Measurements from ENCODE around the gene LHCGR.
"Not testable (repeated sequence)": the region's sequence is repeated elsewhere in the genome, so short reads cannot be mapped to it uniquely, and the experiment has no call there.

Gene LHCGR

DNA sequence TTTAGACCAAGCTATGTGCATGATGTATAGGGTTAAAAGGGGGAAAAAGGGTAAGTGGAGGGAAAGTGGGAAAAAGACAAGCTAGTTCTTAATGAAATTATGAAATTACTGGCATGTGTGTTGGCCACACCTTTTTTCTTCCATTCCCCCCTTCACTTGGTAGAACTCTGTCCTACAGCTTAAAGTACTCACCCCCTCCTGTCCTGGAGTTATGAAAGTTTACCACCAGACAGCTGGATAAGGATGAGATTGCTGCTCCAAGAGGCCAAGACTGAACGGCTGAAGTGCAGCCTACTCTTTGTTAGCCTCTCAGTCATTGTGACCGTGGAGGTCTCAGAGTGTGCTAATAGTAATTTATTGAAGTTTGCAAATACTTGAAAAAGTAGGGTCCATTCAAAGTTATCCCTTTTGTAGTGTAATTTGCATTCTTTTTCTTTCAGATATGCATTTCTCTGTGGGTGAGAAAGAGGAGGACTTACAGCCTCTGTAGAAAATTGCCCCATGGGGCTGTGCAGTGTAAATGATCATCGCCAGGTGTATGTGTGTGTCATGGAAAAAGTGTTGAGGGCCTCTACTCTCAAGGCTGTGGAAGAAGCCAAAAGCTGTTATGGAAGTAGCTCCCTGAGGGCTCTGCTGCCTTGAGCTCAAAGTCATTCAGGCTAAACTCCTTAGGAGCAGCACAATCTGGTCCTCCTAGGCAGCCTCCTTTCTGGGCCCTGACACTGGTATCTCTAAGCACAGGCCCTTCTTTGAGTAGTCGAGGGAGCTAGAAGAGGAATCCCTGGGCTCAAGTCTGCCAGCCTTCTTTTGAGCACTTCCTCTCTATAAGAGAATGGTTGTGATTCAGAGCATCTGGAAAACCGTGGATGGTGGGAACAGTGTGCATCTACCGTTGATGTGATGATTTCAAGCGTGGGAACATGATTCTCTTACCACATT is 46.2 kb downstream of the LHCGR start:
- DNase-seq (ENCODE audit: low read depth in 2 of 2) = no peak

DNA sequence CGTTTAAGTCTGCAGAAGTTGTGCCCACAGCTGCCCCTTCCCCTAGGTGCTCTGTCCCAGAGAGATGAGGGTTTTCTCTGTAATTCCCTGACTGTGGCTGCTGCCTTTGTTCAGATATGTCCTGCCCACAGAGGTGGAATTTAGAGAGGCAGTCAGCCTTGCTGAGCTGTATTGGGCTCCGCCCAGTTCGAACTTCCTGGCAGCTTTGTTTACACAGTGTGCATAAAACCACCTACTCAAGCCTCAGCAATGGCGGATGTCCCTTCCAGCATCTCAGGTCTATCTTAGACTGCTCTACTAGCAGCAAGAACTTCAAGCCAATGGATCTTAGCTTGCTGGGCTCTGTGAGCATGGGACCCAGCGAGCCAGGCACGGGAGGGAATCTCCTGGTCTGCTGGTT is 48.1 kb downstream of the LHCGR start:
- DNase-seq (ENCODE audit: low read depth in 2 of 2) = no peak

DNA sequence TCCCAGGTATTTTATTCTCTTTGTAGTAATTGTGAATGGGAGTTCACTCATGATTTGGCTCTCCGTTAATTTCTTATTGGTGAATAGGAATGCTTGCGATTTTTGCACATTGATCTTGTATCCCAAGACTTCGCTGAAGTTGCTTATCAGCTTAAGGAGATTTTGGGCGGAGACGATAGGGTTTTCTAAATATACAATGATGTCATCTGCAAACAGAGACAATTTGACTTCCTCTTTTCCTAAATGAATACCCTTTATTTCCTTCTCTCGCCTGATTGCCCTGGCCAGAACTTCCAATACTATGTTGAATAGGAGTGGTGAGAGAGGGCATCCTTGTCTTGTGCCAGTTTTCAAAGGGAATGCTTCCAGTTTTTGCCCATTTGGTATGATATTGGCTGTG is 51.9 kb downstream of the LHCGR start:
- not testable (repeated sequence) for DNase-seq (ENCODE audit: low read depth in 2 of 2)

DNA sequence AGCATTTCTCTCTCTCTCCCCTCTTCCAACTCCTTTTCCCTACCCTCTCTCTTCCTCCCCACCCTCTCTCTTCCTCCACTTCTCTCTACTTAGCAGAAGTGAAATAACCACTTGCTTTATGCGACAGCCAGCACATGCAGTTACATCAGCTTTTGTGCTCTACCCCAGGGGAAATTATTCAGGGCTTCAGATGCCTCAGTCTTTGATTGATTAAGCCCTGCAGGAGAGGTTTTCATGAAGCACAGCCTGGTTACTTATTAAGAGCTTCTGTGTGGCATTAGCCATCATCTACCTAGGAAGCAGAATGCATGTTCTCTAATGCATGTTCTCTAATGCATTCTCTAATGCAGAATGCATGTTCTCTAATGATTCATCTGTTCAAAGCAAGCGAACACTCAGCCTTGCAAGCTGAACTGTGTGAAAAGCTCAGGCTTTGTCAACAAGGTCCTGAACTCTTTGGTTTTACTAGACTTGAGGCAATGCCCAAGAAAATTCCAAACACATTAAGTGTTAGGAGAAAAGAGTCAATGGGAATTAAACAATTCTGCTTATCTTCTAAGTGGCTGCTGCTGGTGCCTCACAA is 56.1 kb downstream of the LHCGR start:
- DNase-seq (ENCODE audit: low read depth in 2 of 2) = no peak

DNA sequence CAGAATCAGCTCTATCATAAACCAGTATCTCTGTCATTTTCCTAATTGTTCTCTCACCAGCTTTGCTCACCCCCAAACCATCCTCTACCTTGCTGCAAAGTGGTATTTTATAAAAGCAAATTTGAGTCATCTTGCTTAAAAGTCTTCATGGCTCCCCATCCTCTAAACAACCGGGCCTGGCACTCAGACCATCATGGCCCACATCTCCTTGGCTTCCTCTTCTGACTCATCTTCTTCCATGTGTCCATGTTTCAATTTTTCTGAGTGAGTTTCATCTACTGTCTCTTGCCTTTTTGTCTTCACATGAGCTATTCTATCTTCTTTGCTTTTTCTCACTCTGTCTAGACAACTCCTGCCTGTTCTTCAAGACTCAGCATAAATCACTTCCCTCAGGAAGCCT is 58.6 kb downstream of the LHCGR start:
- no peak for DNase-seq (ENCODE audit: low read depth in 2 of 2)

DNA sequence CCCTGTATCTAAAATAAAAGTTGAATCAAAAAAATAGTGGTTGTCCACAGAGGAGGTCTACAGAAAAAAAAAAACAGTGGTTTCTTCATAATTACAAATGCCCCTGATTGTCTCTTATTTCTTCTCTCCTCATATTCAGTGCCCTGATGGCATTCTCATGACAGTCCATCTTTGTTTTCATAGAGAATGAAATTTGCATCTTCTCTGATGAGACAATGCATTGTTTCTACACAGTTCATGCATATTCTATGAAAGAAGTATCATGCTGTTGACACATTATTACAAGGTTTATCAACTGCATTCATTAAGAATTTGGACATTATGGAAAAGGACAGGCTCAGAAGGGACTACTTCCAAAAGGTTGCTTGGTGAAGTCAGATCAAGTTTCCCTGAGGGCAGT is 59.5 kb downstream of the LHCGR start:
- DNase-seq (ENCODE audit: low read depth in 2 of 2) = no peak

DNA sequence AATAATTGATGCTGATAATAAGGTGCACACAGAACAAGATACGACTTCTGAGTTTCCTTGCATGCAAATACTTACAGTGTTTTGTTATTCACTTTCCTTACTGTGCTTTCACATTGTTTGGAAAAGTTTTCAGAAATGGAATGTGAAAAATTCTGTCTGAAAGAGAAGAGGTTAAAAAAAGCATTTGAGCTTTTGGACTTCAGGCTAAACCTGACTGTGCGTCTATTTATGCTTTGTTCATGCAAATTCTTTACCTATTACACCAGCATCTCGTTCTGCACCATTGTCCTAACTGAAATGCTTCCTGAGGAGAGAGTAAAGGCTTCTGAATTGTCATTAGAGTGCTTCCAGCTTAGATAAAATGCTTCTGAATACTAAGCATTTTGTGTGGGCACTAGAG is 61.4 kb downstream of the LHCGR start:
- DNase-seq (ENCODE audit: low read depth in 2 of 2) = no peak

DNA sequence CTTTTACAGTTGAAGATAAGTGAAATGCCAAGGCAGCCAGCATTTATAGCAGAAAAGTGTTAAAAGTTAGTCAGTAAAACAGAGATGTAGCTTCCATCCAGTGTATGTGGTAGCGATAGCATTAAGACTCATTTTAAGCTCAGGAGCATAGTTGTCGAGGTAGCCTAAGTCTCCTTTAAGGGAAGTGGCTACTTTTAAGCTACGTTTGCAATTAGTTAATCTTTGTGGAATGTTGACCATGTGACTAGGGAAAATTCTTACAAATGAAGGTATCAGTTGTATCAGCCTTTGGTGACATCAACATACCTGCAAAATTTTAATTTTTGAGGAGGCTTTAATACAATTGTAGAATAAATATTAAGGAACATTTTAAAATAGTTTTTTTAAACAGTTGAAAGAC is 61.9 kb downstream of the LHCGR start:
- no peak for DNase-seq (ENCODE audit: low read depth in 2 of 2)

DNA sequence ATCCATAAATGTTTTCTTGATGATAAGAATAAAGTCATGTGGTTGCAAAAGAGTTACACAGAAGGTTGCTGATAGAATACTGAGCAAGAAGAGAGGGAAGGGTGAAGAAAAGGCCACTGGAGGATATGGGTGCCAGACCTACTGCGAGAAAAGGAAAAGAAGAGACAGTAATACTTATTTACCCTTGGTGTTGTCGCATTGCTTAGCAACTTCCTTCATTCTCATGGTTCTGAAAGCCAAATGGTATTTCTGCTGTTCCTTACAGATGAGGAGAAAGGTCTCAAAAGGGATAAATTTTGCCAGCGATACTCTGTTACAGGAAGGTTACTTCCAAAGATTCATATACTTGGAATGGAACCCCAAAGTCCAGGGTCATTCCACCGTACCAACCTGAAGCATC is 62.5 kb downstream of the LHCGR start:
- DNase-seq (ENCODE audit: low read depth in 2 of 2) = no peak

DNA sequence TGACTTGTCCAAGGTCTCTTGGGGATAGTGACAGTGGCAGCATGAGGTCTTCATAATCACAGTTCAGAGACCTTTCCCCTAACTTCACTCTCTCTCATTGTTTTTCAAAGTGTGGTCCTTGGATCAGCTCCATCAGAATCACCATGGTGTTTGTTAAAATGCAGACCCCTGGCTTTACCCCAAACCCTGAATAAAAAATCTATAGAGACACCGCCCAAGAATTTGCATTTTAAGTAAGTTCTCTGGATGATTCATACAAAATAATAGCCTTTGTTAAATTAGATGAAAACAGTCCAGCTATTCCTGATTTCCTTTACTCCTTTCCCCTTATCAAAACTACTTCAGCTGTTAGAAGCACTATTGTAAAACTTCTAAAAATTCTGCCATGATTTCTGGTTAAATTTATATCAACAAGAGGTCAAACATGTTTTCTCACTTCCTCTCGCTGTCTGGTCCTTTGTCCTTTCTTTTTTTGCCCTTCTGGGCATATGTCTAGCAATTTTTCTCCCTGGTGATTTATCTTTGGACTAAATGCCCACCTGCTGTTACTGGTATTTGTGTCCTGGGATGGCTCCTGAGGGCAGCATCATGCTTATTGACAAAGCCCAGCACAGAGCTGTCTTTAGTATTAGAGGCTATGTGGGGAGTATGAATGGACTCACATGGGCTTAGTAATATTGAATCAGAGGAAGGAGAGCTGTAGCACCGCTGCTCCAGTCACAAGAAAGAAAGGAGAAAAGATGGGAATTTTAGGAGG is 63.4 kb downstream of the LHCGR start:
- no peak for DNase-seq (ENCODE audit: low read depth in 2 of 2)

DNA sequence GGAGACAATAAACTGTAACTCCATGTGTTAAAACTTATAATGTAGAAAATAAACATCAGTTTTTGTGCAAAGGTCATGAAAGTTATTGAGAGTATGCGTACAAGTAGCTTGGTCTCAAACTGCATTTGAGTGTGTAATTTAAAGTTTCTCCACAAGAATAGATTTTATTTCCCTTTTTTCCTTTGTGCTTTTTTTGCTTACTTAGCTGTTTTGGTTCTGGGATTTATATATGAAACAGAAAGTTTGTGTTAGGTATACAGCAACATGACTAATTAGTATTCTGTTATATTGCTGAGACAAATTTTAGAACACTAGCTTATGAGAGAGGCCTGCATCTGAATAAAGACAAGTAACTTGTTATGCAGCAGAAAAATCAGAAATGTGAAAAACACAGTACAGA is 70.4 kb downstream of the LHCGR start:
- no peak for DNase-seq (ENCODE audit: low read depth in 2 of 2)

DNA sequence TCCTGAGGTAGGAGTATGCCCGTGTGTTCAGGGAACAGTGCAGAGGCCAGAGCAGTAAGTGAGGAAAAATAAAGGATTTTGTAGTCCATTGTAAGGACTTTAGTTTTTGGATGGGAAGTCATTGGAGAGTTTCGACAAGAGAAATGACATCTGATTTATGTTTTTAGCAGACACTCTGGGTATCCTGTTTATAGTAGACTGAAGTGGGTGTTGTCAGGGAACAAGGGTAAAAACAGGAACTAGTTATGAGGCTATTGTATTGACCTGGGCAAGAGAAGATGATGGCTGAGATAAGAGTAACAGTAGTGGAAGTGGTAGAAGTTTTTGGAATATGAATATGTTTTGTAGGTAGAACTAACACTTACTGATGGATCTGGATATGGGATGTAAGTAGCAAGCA is 78.1 kb downstream of the LHCGR start:
- no peak for DNase-seq (ENCODE audit: low read depth in 2 of 2)

DNA sequence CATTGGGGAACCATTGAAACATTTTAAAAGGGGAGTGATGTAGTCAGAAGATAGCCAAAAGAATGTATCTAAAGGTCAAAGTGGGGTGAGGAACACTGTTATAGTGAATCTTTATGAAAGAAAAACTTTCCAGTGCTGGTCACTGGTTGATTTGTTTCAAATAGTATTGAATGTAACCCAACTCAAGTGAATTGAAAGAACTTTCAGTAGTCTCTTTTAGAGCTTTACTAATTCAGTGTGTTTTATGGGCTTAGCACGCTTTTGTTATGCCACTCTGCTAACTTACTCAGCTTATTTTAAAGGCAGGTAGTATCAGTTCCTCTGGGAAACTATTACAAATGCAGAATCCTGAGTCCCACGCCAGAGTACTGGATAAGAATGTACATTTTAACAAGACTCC is 80.6 kb downstream of the LHCGR start:
- no peak for DNase-seq (ENCODE audit: low read depth in 2 of 2)

DNA sequence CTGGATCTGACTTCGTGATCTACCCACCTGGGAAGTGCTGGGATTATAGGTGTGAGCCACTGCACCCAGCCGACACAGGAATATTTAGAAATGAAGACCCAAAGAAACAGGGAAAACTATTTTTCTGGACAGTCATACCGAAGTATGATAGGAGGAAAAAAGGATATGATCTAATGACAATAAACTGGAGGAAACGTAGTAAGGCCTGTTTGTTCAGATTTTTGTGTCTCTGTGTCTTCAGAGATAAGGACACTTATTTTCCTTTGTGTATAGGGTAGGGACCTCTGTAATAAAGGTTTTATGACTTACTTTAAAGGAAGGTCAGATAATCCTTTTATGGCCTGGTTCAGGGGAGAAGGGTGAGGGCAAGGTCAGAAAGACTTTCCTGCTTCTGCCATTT is 81.9 kb downstream of the LHCGR start:
- no peak for DNase-seq (ENCODE audit: low read depth in 2 of 2)

DNA sequence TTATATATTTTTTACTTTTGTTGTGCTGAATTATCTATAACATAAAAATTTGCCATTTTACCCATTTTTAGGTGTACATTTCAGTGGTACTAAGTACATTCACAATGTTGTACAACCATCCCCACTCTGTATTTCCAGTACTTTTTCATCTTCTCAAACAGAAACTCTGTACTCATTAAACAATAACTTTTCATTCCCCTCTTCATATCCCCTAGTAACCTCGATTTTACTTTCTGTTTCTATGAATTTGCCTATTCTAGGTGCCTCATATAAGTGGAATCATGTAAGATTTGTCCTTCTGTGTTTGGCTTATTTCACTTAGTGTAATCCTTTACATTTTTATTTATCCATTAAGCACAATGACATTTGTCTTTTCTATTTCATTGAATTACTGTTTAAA is 86.5 kb downstream of the LHCGR start:
- no peak for DNase-seq (ENCODE audit: low read depth in 2 of 2)

DNA sequence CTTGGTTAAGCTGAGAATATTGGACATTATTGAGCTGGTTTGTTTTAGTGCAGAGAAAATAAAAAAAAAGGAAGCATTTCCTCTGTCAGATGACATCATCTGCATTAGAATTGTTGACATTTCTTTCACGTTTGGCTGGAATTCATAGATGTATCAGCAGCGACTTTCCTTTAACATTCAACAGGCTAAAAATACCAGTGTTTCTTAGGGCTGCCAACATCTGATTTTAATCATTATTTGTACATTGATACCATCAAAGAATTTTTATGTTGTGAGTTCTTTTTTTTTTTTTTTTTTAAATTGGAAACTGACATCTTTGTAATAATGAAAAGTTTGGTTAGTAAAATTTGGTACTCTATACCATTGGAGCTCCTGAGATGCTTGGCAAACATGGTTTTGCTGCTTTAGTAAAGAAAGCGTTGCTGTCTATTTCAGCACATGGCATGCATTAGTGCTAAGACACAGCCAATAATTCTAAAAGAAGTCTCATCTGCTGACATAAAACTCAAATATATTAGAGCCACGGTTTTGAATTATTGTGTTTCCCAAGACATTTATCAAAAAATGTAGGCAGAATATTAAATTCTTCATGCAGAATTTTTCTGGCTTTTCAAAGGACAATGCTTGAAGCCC is 104.2 kb downstream of the LHCGR start:
- no peak for DNase-seq (ENCODE audit: low read depth in 2 of 2)

DNA sequence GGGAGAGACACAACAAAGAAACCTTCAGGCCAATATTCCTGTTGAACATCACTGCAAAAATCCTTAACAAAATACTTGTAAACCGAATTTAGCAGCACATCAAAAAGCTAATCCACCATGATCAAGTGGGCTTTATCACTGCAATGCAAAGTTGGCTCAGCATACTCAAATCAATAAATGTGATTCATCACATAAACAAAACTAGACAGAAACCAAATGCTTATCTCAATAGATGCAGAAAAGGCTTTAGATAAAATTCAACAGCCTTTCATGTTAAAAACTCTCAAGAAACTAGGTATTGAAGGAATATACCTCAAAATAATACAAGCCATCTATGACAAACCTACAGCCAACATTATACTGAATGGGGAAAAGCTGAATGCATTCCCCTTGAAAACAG is 117.3 kb downstream of the LHCGR start:
- no peak for DNase-seq (ENCODE audit: low read depth in 2 of 2)

All from stimulated activated CD4-positive, alpha-beta T cell treated with anti-CD3 and anti-CD28 coated beads, Interleukin-15, amount 100 ng/mL, for 48 hours (primary cell).